NB4 (cell line): ENCODE results near the gene MOB2.
"Not testable (repeated sequence)": the region's sequence is repeated elsewhere in the genome, so short reads cannot be mapped to it uniquely, and the experiment has no call there.

ENCODE experiments used
- MYC ChIP-seq: IDR thresholded peaks from 2 replicates; pipeline ENCODE4 v1.6.1; 2011; ENCODE audit warnings: low read depth, low read length
- POLR2A ChIP-seq: IDR thresholded peaks from 2 replicates; pipeline ENCODE4 v1.6.1; 2011; ENCODE audit warnings: mild to moderate bottlenecking; ENCODE audit not compliant: insufficient read length; ENCODE audit errors: extremely low read depth
- TF ChIP-seq, protein P1 (sequence below): IDR thresholded peaks from 2 replicates; pipeline ENCODE4 v1.6.1; 2011; ENCODE audit warnings: low read depth, low read length
- TF ChIP-seq, protein P2 (sequence below): IDR thresholded peaks from one replicate; pipeline ENCODE4 v1.5.1; 2012; ENCODE audit warnings: low read depth, low read length

DNA sequence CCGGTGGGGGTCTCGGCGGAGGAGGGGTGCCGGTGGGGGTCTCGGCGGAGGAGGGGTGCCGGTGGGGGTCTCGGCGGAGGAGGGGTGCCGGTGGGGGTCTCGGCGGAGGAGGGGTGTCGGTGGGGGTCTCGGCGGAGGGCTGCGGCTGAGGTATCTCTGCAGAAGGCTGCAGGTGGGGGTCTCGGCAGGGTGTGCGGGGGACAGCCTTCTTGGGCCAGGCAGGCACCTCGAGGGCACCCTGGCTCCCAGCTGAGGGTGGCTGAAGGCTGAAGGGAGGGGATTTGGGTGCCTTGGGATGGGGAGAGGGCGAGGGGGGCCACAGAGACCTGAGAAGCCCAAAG, 51.1 kb downstream of the MOB2 start:
- TF ChIP-seq, protein P1, sequence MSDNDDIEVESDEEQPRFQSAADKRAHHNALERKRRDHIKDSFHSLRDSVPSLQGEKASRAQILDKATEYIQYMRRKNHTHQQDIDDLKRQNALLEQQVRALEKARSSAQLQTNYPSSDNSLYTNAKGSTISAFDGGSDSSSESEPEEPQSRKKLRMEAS, result not testable (repeated sequence)
- TF ChIP-seq, protein P2, sequence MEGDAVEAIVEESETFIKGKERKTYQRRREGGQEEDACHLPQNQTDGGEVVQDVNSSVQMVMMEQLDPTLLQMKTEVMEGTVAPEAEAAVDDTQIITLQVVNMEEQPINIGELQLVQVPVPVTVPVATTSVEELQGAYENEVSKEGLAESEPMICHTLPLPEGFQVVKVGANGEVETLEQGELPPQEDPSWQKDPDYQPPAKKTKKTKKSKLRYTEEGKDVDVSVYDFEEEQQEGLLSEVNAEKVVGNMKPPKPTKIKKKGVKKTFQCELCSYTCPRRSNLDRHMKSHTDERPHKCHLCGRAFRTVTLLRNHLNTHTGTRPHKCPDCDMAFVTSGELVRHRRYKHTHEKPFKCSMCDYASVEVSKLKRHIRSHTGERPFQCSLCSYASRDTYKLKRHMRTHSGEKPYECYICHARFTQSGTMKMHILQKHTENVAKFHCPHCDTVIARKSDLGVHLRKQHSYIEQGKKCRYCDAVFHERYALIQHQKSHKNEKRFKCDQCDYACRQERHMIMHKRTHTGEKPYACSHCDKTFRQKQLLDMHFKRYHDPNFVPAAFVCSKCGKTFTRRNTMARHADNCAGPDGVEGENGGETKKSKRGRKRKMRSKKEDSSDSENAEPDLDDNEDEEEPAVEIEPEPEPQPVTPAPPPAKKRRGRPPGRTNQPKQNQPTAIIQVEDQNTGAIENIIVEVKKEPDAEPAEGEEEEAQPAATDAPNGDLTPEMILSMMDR, result not testable (repeated sequence)
- not testable (repeated sequence) for TF ChIP-seq POLR2A, MYC
